SK-N-MC (cell line): ENCODE measurements around the gene GCG.

Experiments used
- EZH2 ChIP-seq: fragments of 200-600 bp; sonication (generic); IDR thresholded peaks from one replicate; pipeline ENCODE4 v1.6.1; 2017; ENCODE audit warnings: antibody characterized with exemption
- FOXP2 ChIP-seq: optimal IDR thresholded peaks from 2 replicates; pipeline ENCODE3; 2011; ENCODE audit warnings: mild to moderate bottlenecking, moderate library complexity; ENCODE audit not compliant: insufficient read depth; ENCODE audit errors: extremely low read length, control extremely low read depth
- POLR2AphosphoS5 ChIP-seq: IDR thresholded peaks from 2 replicates; pipeline ENCODE4 v1.6.1; 2012; ENCODE audit warnings: mild to moderate bottlenecking, low read depth, low read length, borderline replicate concordance

DNA sequence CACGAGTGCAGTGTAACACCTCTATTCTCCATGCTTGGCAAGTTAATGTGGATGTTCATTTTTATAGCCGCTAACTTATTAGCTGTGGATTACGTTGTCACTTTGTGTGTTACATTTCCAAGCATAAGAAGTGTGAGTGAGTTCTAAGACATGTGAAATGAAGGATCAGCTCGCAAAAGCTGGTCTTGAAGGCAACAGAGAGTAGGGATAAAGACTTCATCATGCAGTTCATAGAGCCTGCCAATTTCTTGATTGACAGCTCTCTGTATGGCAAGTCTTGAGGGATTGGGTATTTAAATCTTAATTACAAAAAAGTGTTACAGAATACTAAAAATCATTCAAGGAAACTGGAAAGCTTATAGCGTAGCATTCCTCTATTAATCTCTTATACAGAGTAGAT is 52.2 kb downstream of the GCG start:
- TF ChIP-seq FOXP2 (no peak), EZH2 (no peak), POLR2AphosphoS5 (no peak)
